HG03439 (cell line): ENCODE measurements around the gene B3GALNT2.
"Not testable (repeated sequence)": the region's sequence is repeated elsewhere in the genome, so short reads cannot be mapped to it uniquely, and the experiment has no call there.

Experiments used
- ATAC-seq: cut with Tn5 transposase; IDR thresholded peaks from one replicate; pipeline ENCODE4 v1.9.1; 2021; ENCODE audit warnings: mild to moderate bottlenecking, moderate library complexity; ENCODE audit not compliant: unreplicated experiment

Gene B3GALNT2

DNA sequence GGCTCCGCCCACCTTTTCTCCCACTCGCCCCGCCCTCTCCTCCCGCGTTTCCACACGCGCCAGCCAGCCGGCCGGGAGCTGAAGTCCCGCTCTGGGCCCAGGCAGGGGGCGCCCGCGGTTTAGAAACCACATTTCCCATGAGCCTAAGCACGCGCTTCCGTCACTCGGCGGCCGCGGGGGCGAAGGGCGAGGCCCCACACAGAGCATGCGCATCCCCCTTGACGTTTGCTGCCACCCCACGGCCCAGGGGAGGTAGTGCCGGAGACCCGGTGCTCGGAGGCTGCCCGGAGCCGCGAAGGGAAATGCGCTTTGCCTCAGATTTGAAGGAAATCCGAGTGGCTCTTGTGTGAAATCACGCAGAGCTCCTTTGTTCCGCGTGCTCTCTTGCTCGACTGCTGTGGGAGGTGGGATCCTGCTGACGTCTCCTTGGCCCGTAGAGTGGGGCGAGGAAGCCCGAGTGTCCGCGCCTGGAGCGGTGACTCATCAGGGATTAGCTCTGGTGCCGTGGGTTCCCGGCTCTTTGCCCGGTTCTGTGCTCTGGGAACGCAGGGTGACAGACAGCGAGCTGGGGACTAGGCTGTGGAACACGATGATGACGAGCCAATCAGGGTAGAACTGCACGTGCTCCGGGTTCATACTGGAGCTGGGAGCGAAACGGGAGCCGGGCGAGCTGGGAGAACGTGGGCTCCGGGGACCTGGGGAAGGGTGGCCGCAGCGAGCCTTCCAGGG, 406 bp upstream of the B3GALNT2 start:
- ATAC-seq = peak; percentile 89

DNA sequence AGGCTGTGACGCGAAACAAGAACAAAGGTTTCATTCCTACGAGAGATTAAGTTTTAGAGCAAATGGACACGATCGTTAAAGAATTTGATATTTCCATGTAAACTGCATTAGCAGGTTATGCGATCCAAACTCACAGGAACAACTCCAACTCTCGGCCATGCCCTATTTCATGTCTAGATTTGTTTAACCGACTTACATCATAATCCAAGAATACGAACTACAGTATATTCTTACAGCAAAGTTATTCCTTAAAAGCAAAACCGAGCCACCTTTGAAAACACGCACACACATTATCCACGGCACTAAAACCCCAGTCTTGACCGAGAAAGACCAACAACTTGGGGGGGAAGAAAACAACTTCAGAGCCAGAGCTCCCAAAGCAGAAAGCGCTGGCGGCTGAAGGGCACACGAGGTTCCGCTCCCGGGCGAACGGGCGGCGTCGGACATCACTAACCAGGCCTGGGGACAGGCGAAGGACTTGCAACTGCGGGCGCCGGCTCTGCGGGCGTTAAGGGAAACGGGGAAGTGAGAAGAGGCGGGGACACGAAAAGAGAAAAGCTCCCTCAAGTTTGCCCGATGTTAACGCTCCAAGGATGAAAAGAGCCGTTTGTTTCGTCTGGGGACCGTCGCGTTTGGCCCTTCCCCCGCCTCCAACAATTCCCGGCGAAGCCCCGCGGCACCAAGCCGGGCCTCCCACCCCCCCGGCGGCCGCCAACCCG, 690 bp downstream of the B3GALNT2 start:
- ATAC-seq = peak; percentile 4

DNA sequence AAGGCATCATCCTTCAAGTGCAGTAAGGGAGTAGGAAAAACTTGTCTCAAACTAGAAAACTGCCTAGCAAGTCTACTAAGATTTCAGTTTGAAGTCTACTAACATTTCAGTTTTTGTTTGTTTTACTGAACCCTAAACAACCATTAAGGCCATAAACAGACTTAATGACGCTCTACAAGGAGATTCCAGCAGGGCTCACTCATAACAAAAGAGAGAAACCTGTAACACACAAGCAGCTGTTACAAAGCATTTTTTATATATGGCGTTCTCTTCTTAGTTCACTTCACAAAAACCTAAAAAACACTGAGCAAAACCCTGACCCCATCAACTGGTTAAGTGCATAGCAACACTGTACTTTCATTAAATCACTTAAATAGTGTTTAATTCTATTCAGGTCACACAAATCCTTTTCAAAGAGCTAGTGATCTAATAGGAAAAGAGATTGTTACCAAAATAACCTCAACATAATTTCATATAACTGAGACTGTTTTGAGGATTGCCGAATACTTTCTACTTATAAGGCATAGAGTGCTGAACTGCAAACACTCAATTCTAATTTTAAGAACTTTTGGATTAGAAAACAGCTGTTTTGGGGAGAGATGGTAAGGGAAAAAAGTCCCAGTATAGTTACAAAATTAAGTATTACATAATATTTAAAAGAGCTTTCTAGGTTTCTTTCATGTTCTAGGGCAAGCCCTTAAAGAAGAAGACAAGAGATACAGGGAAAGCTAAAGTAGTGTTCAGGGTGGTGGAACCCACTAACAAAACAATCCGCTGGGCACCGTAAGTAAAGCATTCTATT, 1.4 kb downstream of the B3GALNT2 start:
- ATAC-seq = no peak

DNA sequence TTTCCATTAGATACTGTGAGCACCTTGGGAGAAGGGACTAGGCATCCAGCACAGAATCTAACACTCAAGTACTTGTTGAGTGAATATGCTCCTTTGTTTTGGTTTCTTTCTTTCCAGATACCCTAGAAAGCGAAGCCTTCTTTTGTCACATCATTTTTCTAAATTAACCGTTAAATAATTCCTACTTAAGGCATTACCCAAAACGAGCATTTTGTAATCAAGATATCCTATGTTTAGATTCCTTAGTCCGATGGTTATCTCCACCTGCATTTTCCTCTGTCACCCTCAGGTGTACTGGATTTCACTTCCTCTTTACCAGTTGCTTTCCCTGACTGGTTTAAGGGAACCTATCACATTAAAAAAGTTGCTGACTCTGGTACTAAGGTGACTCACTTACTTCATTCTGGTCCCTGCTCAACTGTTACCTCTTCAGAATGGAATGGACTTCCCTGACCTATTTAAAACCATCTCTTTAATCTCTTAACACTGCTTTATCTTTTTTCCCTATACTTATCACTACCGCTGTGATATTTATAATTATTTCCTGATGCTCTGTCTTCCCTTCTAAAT, 3.2 kb downstream of the B3GALNT2 start:
- ATAC-seq = no peak

DNA sequence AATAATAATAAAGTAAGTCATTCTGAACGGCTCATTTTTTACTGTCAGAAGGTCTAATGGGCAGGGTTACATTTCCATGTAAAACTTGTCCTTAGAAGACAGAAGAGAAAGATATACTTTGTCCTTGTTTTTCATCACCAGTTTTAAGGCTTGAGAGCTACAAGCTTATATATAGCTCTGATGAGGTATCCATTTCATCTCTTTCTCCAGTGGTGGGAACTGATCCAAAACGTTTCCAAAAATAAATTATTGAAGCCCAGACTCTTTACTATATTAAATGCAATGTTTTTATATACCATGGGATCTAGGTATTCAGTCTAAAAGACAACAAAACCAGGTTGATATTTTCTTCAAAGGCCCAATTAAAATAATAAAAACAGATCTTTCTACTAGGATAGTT, 8.7 kb downstream of the B3GALNT2 start:
- ATAC-seq = no peak

DNA sequence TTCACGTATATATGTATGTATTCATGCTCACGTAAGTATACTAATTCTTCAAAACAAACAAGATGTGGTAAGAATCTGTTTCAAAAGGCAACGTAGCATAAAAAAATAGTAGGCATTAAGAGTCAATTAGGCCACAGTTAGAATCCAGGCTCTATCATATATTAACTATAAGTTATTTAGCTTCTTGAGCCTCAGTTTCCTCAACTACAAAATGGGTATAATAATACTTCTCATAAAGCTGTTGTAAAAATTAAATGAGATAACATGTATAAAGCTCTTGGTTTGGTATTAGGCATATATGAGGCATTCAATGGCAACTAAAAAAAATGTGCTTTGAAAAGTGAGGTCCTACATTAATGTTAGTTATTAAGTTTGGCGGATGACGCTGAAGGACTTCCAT, 9.2 kb downstream of the B3GALNT2 start:
- ATAC-seq = no peak

DNA sequence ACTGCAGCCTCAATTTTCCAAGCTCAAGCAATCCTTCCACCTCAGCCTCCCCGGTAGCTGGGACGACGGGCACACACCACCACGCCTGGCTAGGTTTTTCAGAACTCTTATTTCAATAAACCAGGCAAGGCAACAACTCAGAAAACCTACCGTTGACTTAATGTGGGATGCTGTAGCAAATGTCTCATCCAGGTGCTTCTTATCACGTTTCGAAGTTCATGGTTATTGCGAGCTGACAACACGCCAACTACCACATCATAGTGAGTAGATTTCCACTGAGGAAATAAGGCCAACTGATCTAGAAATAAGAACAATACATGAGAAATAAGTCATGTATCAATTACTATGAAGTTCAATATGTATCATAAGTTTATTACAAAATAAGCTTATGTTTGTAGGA, 9.7 kb downstream of the B3GALNT2 start:
- ATAC-seq = no peak

DNA sequence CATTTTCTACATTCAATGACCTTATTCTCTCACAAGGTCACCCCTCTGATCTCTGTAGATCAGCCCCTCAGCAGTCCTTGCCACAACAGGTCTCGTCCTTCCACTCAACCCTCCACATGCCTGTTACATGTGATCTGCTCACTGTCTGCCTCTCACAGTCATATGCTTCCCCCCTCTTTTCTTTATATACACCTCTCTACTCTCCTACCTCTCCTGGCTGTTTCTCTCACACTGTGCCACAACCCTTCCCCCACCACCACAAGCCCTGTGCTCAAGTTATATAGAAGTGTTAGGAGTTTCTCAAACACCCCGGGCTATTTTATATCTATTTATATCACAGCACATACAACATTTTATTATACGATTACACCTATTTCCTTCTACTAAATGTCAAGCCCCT, 12.6 kb downstream of the B3GALNT2 start:
- ATAC-seq = no peak

DNA sequence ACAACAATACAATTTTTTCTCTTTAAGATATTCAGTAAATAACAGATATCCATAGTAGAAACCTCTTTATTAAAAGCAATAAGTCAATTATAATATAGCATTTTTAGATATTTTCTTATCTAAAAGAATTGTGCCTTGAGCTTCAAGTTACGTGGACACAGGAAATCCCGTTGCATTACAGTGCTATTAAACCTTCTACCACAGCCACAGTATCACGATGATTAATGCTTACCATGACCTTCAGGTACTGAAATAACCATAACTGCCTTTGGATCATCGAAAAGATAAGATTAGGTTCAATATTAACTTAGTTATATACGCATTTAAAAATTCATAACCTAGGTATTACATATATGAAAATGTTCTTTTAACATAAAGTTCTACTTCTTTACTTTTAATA, 17.9 kb downstream of the B3GALNT2 start:
- no peak for ATAC-seq

DNA sequence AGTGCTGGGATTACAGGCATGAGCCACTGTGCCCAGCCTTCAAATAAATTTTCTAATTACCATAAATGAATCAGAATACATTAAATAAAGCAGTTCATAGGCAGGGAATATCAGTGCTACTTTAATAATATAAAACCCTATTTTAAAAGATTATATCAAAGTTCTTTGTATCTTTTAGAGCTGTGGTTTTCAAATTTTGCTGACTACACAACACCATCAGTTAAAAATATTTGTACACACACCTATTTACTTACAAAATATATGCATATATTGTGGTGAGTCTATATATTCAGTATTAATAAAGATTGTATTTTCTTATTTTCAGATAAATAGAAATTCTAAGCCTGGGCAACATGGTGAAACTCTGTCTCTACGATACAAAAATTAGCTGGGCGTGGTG, 18.7 kb downstream of the B3GALNT2 start:
- ATAC-seq = no peak

DNA sequence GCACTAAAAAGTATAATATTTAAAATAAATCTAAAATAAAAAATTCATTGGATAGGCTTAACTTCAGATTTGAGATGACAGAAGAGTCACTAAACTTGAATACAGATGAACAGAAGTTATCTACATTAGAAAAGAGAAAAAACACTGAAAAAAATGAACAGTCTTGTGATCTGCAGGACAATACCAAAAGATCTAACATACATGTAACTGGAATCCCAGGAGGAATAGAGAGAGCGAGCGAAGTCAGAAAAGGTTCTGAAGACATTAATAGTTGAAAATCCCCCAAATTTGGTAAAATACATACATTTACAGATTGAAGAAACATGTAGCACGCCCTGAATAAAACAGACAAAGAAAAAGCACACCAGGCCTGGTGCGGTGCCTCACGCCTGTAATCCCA, 21.2 kb downstream of the B3GALNT2 start:
- ATAC-seq = no peak

DNA sequence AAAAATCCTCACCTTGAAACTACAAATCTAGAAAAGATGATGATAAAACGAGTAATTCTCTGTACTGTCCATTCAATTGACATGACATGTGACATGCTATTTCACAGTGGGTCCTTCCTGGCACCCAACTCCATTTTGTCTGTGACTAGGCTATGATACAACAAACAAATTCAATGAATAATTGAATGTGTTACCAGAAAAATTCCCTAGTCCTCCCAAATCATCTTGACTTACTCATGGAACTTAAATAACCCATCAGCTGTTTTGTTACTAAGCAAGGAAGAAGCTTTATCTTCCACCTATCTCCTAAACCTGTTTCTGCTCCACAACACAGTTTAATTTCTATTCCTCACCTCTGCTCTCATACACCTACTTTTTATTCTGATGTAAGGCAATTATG, 30.4 kb downstream of the B3GALNT2 start:
- ATAC-seq = no peak

DNA sequence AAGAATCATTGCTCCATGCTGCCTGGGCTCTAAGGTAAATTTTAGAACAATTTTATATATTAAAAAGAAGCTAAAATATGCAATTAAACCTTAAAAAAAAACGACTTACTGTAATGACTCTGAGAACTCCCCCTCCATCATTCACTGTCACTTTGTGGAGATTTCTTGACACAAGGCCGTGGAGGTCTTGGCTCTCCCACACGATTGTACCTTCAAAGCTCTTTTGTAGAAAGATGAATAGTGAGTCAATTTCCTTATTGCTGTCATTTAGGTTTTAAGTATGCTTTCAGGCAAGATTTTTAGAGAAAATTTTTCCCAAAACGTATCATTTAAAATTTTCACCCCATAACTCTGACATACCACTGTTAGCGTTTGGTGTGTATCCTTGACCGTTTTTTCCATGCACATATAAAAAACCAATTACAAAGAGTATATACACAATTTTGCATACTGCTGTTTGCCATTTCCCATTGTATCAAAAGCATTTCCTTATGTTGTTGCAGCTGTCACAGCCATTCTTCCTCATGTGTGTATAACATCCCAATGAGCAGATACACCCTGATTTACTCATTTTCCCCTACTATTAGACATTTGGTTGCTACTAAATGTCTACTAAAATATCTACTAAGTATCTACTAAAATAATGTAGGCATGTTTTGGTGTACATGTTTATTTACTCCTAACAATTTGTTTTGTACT, 33.4 kb downstream of the B3GALNT2 start:
- ATAC-seq = no peak

DNA sequence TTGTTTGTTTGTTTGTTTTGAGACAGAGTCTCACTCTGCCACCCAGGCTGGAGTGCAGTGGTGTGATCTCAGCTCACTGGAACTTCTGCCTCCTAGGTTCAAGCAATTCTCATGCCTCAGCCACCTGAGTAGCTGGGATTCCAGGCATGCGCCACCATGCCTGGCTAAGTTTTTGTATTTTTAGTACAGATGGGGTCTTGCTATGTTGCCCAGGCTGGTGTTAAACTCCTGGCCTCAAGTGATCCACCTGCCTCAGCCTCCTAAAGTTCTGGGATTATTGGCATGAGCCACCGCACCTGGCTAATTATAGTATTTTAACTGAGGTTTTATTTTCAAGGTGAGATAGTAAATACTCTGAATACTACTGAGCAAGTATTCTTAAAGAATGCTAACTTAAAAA, 34.4 kb downstream of the B3GALNT2 start:
- not testable (repeated sequence) for ATAC-seq

DNA sequence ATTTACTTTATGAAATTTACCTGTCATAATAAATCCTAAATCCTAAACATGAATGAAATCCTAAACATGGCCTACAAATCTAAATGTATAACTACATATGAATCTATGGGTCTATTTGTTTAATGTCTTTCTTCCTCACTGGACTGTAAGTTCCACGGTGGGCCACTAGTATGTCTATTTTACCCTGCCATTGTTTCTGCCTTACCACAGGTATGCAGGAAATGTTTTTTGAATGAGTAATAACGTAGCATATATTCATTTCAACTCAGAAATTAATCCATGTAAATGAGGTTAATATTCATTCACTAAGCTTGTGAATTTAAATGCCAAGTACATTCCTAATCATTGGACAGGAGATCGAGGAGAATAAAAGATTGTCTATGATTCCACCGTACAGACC, 35.3 kb downstream of the B3GALNT2 start:
- no peak for ATAC-seq

DNA sequence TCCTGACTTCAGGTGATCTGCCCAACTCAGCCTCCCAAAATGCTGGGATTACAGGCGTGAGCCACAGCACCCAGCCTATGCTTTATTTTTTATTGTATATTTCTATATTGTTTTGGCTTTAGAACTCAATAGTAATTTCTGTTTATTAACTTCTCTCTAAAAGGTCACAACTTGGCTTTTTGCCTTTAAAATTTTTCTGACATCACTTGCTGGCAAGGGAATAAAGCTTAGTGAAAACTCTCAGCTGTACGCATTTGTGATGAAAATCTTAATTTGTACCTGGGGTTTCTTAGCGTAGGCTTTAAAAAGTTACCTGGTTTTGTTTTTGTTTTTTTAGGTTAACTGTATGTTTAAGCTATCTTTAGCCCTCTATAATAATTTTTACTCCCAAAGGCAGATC, 36.2 kb downstream of the B3GALNT2 start:
- no peak for ATAC-seq

DNA sequence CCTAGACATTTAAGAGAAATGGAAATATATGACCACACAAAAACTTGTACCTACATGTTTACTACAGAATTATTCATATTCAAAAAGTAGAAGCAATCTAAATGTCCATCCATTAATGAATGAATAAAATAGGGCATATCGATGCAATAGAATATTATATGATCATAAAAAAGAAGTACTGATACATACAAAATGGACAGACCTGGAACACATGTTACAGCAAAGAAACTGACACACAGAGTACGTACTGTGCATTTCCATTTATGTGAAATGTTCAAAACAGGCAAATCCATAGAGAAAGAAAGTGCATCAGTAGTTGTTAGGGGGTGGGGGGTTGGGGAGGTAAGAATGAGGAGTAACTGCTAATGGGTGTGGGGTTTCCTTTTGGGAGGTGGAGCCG, 39.2 kb downstream of the B3GALNT2 start:
- no peak for ATAC-seq

DNA sequence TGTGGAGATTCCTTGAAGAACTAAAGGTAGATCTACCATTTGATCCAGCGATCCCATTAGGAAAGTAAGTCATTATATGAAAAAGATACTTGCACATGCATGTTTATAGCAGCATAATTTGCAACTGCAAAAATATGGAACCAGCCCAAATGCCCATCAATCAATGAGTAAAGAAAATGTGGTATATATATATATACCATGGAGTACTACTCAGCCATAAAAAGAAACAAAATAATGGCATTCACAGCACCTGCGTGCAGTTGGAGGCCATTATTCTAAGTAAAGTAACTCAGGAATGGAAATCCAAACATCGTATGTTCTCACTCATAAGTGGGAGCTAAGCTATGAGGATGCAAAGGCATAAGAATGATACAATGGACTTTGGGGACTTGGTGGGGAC, 41.4 kb downstream of the B3GALNT2 start:
- not testable (repeated sequence) for ATAC-seq

DNA sequence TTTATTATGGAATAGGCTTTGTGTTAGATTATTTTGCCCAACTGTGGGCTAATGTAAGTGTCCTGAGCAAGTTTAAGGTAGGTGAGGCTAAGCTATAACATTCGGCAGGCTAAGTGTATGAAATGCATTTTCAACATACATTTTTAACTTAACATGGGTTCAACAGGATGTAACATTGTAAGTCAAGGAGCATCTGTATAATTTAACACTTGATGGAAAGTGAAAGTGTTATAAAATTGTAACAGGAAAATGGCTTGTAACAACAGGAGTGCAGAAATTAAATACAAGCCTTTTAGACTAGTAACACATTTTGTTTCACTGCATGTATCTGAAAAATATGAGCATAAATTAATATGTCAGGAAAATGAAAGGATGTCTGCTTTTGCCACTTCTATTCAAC, 42.3 kb downstream of the B3GALNT2 start:
- no peak for ATAC-seq

DNA sequence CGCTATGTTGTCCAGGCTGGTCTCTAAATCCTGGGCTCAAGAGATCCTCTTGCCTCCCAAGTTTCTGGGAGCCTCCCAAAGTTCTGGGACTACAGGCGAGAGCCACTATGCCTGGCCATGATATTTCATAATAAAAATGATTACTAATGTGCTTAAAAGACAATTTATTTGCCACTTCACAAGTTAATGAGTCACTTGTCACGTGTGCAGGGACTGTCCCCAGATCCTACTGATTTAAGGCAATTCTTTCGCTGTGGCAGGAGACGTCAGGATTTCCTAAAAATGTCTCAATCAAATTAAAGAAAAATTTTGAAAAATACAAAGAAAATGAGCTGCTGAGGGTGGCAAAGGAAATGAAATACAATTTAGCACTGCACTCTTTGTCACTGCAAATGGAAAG, 43.5 kb downstream of the B3GALNT2 start:
- no peak for ATAC-seq

DNA sequence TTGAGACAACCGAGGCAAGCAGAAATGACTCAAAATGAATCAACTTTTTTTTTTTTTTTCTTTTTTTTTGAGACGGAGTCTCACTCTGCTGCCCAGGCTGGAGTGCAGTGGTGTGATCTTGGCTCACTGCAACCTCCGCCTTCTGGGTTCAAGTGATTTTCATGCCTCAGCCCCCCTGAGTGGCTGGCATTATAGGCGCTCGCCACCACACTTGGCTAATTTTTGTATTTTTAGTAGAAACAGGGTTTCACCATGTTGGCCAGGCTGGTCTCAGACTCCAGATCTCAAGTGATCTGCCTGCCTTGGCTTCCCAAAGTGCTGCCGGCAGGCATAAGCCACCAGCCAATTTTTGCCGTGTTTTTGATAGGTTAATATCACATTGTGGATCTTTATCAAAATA, 46.4 kb downstream of the B3GALNT2 start:
- ATAC-seq = not testable (repeated sequence)
